Esophagus squamous epithelium (tissue), 5 donors: ENCODE results near the gene DBX2. TPM values are rescaled to one million over a fixed set of nuclear protein-coding genes. Genes with fewer than 3 reads are reported as not detected.
"Not testable (repeated sequence)": the region's sequence is repeated elsewhere in the genome, so short reads cannot be mapped to it uniquely, and the experiment has no call there.

Source experiments
- DNase-seq: peaks from one replicate; lab custom pipeline; 2025; lab: John Stamatoyannopoulos, UW
- H3K27ac ChIP-seq, 4 donors: fragments of 200-600 bp; sonication (generic); one replicate each; pipeline ENCODE4 v1.5.1; 2016 to 2019; ENCODE audit warnings: mild to moderate bottlenecking in 1 of 4
- H3K27me3 ChIP-seq, 4 donors: fragments of 200-600 bp; sonication (generic); 1 replicate in 3 of 4; 2 replicates in 1 of 4; pipeline versions ENCODE4 v1.5.1 to v1.6.0; 2017 to 2021; ENCODE audit warnings: antibody characterized with exemption in 1 of 4
- H3K36me3 ChIP-seq, 3 donors: fragments of 200-600 bp; sonication (generic); one replicate each; pipeline ENCODE4 v1.5.1; 2016 to 2019
- H3K4me1 ChIP-seq, 3 donors: fragments of 200-600 bp; sonication (generic); one replicate each; pipeline ENCODE4 v1.5.1; 2017 to 2019
- H3K4me3 ChIP-seq, 4 donors: fragments of 200-600 bp; sonication (generic); 1 replicate in 3 of 4; 2 replicates in 1 of 4; pipeline ENCODE4 v1.5.1; 2016 to 2019; ENCODE audit warnings: mild to moderate bottlenecking in 2 of 4, moderate library complexity in 1 of 4
- H3K9me3 ChIP-seq, 3 donors: fragments of 200-600 bp; sonication (generic); one replicate each; pipeline ENCODE4 v1.5.1; 2016 to 2019
- POLR2A ChIP-seq, 4 donors: fragments of 450-650 bp; IDR thresholded peaks; one replicate each; pipeline ENCODE4 v1.6.1; 2017; ENCODE audit warnings: antibody characterized with exemption in 4 of 4, mild to moderate bottlenecking in 4 of 4, moderate library complexity in 3 of 4
- WGBS, 2 donors: methylation state at CpG; one replicate each; pipeline ENCODE4 v1.1.5; 2018; 5-methylcytosine and 5-hydroxymethylcytosine counted together
- intact Hi-C: fragments of 100-400 bp; cut with DNase I; formaldehyde crosslinking; loops from one replicate; pipeline ENCODE4 v1.15.0; 2022
- total RNA-seq, 4 donors: library from RNA; depleted of rRNA; stranded (reverse); fragments of >200 nt; gene quantifications; one replicate each; pipeline ENCODE4 v1.1.0, GENCODE V29; 2016
- TF ChIP-seq, protein P1 (sequence below), 6 experiments: fragments of 450-650 bp in 4 of 6; fragments of 200-600 bp in 2 of 6; sonication (generic) in 2 of 6; IDR thresholded peaks; one replicate each; pipeline ENCODE4 v1.5.1; 2016 to 2019; ENCODE audit warnings: antibody characterized with exemption in 6 of 6, mild to moderate bottlenecking in 4 of 6, moderate library complexity in 4 of 6
- donor health status: DM: yes; HTN: yes; CAD: no.

Gene DBX2
- total RNA-seq, 4 donors from 2014 or later = not detected

DNA sequence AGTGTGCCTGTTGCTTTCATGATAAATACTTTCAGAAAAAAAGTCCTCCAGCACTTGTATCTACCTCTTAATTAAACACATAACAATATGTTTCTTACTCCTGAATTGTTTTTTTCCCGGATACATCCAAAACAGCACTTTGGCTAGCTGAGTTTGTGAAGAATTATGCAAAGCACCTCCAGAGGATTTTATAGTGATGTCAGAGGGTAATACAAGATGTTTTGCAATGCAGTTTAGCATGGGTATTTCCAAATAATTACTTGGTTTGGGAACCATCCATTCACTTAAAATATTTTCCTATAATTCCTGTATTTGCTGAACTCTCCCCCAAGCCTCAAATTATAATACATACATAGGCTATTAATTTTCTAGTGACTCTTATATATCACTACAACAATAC lies 37.7 kb upstream of the DBX2 start:
- no peak for DNase-seq
- H3K27me3 ChIP-seq = peaks cover 0 to 12% (median 0%) of the 10 kb centered on the region in 4 donors
- no peak overlapping the region for H3K27ac ChIP-seq
- H3K36me3 ChIP-seq = no peaks in the 10 kb centered on the region
- no peak overlapping the region for H3K4me3 ChIP-seq
- WGBS, 2 donors = 63 to 70% methylated on average over 1 of the region's 1 CpG
- peaks cover 0 to 6% (median 0%) of the 10 kb centered on the region in 3 donors for H3K9me3 ChIP-seq
- no peaks in the 10 kb centered on the region for H3K4me1 ChIP-seq
- TF ChIP-seq POLR2A (IDR thresholded peaks at IDR 0.05) = no peak
- TF ChIP-seq, protein P1, sequence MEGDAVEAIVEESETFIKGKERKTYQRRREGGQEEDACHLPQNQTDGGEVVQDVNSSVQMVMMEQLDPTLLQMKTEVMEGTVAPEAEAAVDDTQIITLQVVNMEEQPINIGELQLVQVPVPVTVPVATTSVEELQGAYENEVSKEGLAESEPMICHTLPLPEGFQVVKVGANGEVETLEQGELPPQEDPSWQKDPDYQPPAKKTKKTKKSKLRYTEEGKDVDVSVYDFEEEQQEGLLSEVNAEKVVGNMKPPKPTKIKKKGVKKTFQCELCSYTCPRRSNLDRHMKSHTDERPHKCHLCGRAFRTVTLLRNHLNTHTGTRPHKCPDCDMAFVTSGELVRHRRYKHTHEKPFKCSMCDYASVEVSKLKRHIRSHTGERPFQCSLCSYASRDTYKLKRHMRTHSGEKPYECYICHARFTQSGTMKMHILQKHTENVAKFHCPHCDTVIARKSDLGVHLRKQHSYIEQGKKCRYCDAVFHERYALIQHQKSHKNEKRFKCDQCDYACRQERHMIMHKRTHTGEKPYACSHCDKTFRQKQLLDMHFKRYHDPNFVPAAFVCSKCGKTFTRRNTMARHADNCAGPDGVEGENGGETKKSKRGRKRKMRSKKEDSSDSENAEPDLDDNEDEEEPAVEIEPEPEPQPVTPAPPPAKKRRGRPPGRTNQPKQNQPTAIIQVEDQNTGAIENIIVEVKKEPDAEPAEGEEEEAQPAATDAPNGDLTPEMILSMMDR (IDR thresholded peaks at IDR 0.05) = no peak
- intact Hi-C loops = no loop called here

DNA sequence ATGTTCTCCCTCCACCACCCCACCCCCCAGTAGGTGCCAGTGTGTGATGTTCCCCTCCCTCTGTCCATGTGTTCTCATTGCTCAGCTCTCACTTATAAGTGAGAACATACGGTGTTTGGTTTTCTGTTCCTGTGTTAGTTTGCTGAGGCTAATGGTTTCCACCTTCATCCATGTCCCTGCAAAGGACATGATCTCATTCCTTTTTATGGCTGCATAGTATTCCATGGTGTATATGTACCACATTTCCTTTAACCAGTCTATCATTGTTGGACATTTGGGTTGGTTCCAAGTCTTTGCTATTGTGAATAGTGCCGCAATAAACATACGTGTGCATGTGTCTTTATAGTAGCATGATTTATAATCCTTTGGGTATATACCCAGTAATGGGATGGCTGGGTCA lies 33.3 kb upstream of the DBX2 start:
- H3K9me3 ChIP-seq, H3K27ac ChIP-seq, H3K27me3 ChIP-seq, H3K4me3 ChIP-seq, H3K4me1 ChIP-seq, intact Hi-C loops, H3K36me3 ChIP-seq, DNase-seq: not testable (repeated sequence)
- 92 to 97% methylated on average over 3 of the region's 3 CpGs for WGBS, 2 donors

DNA sequence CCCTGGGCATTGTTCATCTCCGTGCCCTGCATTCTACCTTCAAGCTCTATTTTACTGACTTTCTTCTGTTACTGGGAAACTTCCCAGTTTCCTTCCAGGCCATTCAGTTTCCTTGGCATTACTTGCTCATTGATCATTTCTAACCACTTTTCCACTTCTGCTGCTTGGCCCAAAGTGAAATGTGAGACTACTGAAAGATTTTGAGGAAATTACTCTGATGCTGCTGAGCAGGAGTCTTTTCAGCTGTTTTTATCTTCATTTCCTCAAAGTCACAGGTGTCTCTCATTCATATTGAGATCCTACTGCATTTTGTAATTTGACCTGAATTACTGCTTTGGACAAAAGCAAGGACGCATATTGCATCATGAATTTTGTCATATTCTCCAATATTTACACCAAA lies 26.4 kb upstream of the DBX2 start:
- H3K27me3 ChIP-seq = no peaks in the 10 kb centered on the region
- intact Hi-C loops = no loop called here
- WGBS, 2 donors = 37 to 42% methylated on average over 2 of the region's 2 CpGs
- H3K4me3 ChIP-seq = no peak overlapping the region
- DNase-seq = no peak
- H3K36me3 ChIP-seq = no peaks in the 10 kb centered on the region
- H3K9me3 ChIP-seq = no peaks in the 10 kb centered on the region
- no peaks in the 10 kb centered on the region for H3K4me1 ChIP-seq
- no peak overlapping the region for H3K27ac ChIP-seq
- TF ChIP-seq, protein P1 (IDR thresholded peaks at IDR 0.05) = no peak
- no peak for TF ChIP-seq POLR2A (IDR thresholded peaks at IDR 0.05)

DNA sequence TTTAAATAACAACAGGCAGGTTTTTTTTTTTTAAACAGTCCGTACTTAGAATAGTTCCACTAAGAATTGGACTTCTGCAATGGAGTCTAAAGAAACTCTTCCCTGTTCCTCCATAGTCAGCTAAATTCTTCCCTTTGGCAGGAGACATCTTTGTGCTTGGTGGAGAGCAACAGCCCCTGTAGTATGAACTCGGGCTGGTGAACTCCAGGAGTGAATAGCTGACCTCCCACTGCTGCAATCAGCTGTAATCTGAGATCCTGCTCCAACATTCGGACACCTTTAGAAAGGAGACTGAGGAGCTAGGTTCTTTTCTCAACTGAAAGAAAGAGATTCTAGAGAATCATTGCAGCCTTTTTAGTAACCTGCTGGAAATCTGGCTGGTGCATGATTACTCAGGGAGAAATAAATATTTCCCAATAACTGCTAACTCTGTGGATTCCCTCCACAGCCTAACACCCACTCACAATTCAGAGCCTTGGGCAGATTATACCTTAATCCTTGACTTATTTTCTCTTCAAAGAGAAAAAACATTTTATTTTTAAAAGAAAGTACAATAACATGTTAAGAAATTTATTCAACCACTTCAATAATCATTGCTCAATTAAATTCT lies 25.6 kb upstream of the DBX2 start:
- no peaks in the 10 kb centered on the region for H3K27me3 ChIP-seq
- WGBS, 2 donors = 29 to 37% methylated on average over 3 of the region's 3 CpGs
- no peak for DNase-seq
- no peaks in the 10 kb centered on the region for H3K9me3 ChIP-seq
- H3K36me3 ChIP-seq = no peaks in the 10 kb centered on the region
- no peak overlapping the region for H3K27ac ChIP-seq
- TF ChIP-seq POLR2A (IDR thresholded peaks at IDR 0.05) = no peak
- TF ChIP-seq, protein P1 (IDR thresholded peaks at IDR 0.05) = no peak
- H3K4me3 ChIP-seq = no peak overlapping the region
- intact Hi-C loops = no loop called here
- no peaks in the 10 kb centered on the region for H3K4me1 ChIP-seq

DNA sequence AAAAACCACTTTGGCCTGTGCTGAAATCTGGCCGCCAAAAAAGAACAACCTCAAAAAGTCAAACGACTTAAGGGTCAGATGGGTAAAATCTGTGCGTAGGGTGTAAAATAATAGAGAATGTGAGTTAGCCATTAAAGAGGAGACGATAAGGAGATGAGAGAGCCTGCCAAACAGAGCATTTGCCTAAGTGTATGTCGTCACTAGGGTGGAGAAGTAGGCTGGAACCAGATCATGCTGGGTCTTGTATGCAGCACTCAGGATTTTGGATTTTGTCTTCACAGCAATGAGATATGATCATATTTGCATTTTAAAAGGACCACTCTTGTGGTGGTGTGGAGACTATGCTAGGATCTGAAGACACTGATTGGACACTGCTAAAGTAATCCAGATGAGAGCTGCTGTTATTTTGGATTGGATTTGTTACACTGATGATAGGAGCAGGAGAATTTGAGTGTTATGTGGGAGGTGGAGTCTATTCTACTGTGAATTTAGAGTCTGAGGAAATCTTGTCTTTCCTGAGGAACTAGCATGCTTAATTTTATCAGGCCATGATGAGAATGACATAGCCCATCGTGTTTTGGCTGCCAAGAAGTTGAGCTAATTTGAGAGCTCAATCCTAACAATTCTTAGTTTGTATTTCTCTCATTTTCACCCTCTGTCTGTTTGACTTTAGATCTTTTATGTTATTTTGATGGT lies 24.8 kb upstream of the DBX2 start:
- Histone ChIP-seq H3K4me1 (no peaks in the 10 kb centered on the region), H3K27me3 (no peaks in the 10 kb centered on the region), H3K9me3 (no peaks in the 10 kb centered on the region), H3K36me3 (no peaks in the 10 kb centered on the region), H3K27ac (no peak overlapping the region), H3K4me3 (no peak overlapping the region)
- intact Hi-C loops = no loop called here
- DNase-seq = no peak
- WGBS, 2 donors = 49 to 75% methylated on average over 6 of the region's 6 CpGs
- TF ChIP-seq, protein P1 (IDR thresholded peaks at IDR 0.05) = no peak
- TF ChIP-seq POLR2A (IDR thresholded peaks at IDR 0.05) = no peak
